HCT116 (cell line): Measurements from ENCODE around the gene SORT1. TPM values are rescaled to one million over a fixed set of nuclear protein-coding genes. Genes with fewer than 3 reads are reported as not detected.

ENCODE experiments used
- ATAC-seq: fragments of 200-7000 bp; cut with Tn5 transposase; 2 replicates; pipeline ENCODE4 v1.9.1; 2020; ENCODE audit warnings: mild to moderate bottlenecking, moderate library complexity
- BruUV-seq: library from RNA; stranded (reverse); fragments of 400-500 nt; replicated peaks from 2 replicates; lab custom pipeline; 2021; lab: Mats Ljungman, UMichigan
- CTCF ChIA-PET: fragments of 300-600 bp; sonication (Branson Sonifier 250); formaldehyde crosslinking; loops from one replicate; lab custom pipeline; 2021; ENCODE audit warnings: antibody characterized with exemption; lab: Charles Lee
- POLR2A ChIA-PET: fragments of 300-600, 350-600 bp; sonication (Branson Sonifier 250); formaldehyde crosslinking; loops from one replicate; lab custom pipeline; 2021; ENCODE audit warnings: antibody characterized with exemption; lab: Charles Lee
- RAD21 ChIA-PET, 2 experiments: fragments of 300-600 bp; sonication (Branson Sonifier 250); formaldehyde crosslinking; loops; one replicate each; lab custom pipeline; 2023; ENCODE audit warnings: low total read pairs in 2 of 2; ENCODE audit not compliant: uncharacterized antibody in 2 of 2, unreplicated experiment in 2 of 2, low non-redundant PET in 1 of 2; lab: Charles Lee
- DNase-seq: peaks from one replicate; pipeline ENCODE4 v3.0.0-alpha.2; 2010; ENCODE audit warnings: low read depth, low spot score
- H2AFZ ChIP-seq: fragments of 200-600 bp; shearing (Covaris generic), sonication (generic); 2 replicates; pipeline ENCODE4 v1.6.1; 2017; ENCODE audit warnings: low read depth, mixed run types, mixed read lengths, antibody characterized with exemption, low read length; ENCODE audit not compliant: poor library complexity, severe bottlenecking
- H3K27ac ChIP-seq: 2 replicates; pipeline ENCODE4 v1.5.1; 2012; ENCODE audit warnings: low read depth, low read length
- H3K27me3 ChIP-seq: fragments of 200-600 bp; sonication (generic); 2 replicates; pipeline ENCODE4 v1.6.1; 2016; ENCODE audit warnings: mixed run types, low read length, mixed read lengths; ENCODE audit not compliant: insufficient read depth
- H3K36me3 ChIP-seq, 2 experiments: fragments of 200-500 bp in 1 of 2; fragments of 200-600 bp in 1 of 2; sonication (Bioruptor generic) in 1 of 2; sonication (generic) in 1 of 2; 2 replicates each; pipeline versions ENCODE4 v1.5.1 to v1.6.1; 2014 to 2016; ENCODE audit warnings: low read length in 2 of 2, inconsistent platforms in 1 of 2, mixed read lengths in 1 of 2, mixed run types in 1 of 2; ENCODE audit not compliant: insufficient read depth in 2 of 2, control insufficient read depth in 1 of 2
- H3K4me1 ChIP-seq, 2 experiments: fragments of 200-600 bp in 1 of 2; sonication (generic) in 1 of 2; 2 replicates each; pipeline versions ENCODE4 v1.5.1 to v1.6.1; 2012 to 2017; ENCODE audit warnings: low read length in 2 of 2, inconsistent platforms in 1 of 2, mild to moderate bottlenecking in 1 of 2, mixed read lengths in 1 of 2, mixed run types in 1 of 2, moderate library complexity in 1 of 2; ENCODE audit not compliant: insufficient read depth in 2 of 2, control insufficient read depth in 1 of 2
- H3K4me2 ChIP-seq: fragments of 200-600 bp; sonication (generic); 2 replicates; pipeline ENCODE4 v1.6.1; 2017; ENCODE audit warnings: mixed run types, low read length, mixed read lengths
- H3K4me3 ChIP-seq, 2 experiments: fragments of 200-600 bp in 1 of 2; sonication (generic) in 1 of 2; replicated peaks in 1 of 2; 2 replicates each; pipeline ENCODE4 v1.5.1; 2011 to 2016; ENCODE audit warnings: low read length in 2 of 2, control low read depth in 1 of 2, low read depth in 1 of 2, mild to moderate bottlenecking in 1 of 2, mixed read lengths in 1 of 2, mixed run types in 1 of 2
- H3K79me2 ChIP-seq: fragments of 200-600 bp; sonication (generic); 2 replicates; pipeline ENCODE4 v1.6.1; 2017; ENCODE audit warnings: mild to moderate bottlenecking, mixed run types, low read length, moderate library complexity, mixed read lengths; ENCODE audit not compliant: insufficient read depth
- H3K9ac ChIP-seq: fragments of 200-600 bp; sonication (generic); 2 replicates; pipeline ENCODE4 v1.6.1; 2016; ENCODE audit warnings: low read length, mixed read lengths
- H3K9me2 ChIP-seq: fragments of 200-600 bp; sonication (generic), shearing (Covaris generic); 2 replicates; pipeline ENCODE4 v1.6.1; 2017; ENCODE audit warnings: mixed run types, mild to moderate bottlenecking, moderate library complexity; ENCODE audit not compliant: insufficient read depth
- H3K9me3 ChIP-seq, 2 experiments: fragments of 200-500 bp in 1 of 2; fragments of 200-600 bp in 1 of 2; sonication (Bioruptor generic) in 1 of 2; sonication (generic) in 1 of 2; 2 replicates each; pipeline ENCODE4 v1.6.1; 2014 to 2017; ENCODE audit warnings: low read length in 2 of 2, mixed read lengths in 2 of 2, inconsistent platforms in 1 of 2, low read depth in 1 of 2, mild to moderate bottlenecking in 1 of 2, mixed run types in 1 of 2, moderate library complexity in 1 of 2; ENCODE audit not compliant: control insufficient read depth in 1 of 2, insufficient read depth in 1 of 2
- H4K20me1 ChIP-seq: fragments of 200-600 bp; sonication (generic), shearing (Covaris generic); 2 replicates; pipeline ENCODE4 v1.6.1; 2017; ENCODE audit warnings: mixed run types, mild to moderate bottlenecking, moderate library complexity; ENCODE audit not compliant: insufficient read depth
- CEBPB ChIP-seq: IDR thresholded peaks from 2 replicates; pipeline ENCODE4 v1.6.1; 2012; ENCODE audit warnings: low read depth
- EGR1 ChIP-seq: IDR thresholded peaks from 2 replicates; pipeline ENCODE4 v1.6.1; 2012; ENCODE audit warnings: low read depth
- JUND ChIP-seq: IDR thresholded peaks from 2 replicates; pipeline ENCODE4 v1.6.1; 2012
- POLR2A ChIP-seq: IDR thresholded peaks from 2 replicates; pipeline ENCODE4 v1.7.0; 2011; ENCODE audit warnings: borderline replicate concordance; ENCODE audit not compliant: insufficient read depth, insufficient read length; ENCODE audit errors: extremely low read depth
- POLR2AphosphoS5 ChIP-seq: IDR thresholded peaks from 2 replicates; pipeline ENCODE4 v1.6.1; 2011; ENCODE audit warnings: mild to moderate bottlenecking, low read depth, low read length, moderate library complexity
- RAD21 ChIP-seq: IDR thresholded peaks from 2 replicates; pipeline ENCODE4 v1.6.1; 2012; ENCODE audit warnings: low read depth, mild to moderate bottlenecking
- SRF ChIP-seq: IDR thresholded peaks from 2 replicates; pipeline ENCODE4 v1.6.1; 2012; ENCODE audit warnings: low read depth
- TCF7L2 ChIP-seq: IDR thresholded peaks from 2 replicates; pipeline ENCODE4 v1.7.0; 2011; ENCODE audit warnings: borderline replicate concordance, inconsistent platforms; ENCODE audit not compliant: insufficient read depth, insufficient read length; ENCODE audit errors: extremely low read depth
- YY1 ChIP-seq: IDR thresholded peaks from 2 replicates; pipeline ENCODE4 v1.6.1; 2011; ENCODE audit warnings: low read length, low read depth, moderate library complexity, mild to moderate bottlenecking; ENCODE audit not compliant: insufficient replicate concordance; ENCODE audit errors: extremely low read depth
- ZFX ChIP-seq: fragments of 450-650 bp; IDR thresholded peaks from 2 replicates; pipeline ENCODE4 v1.6.1; 2017
- ZNF274 ChIP-seq: fragments of 200-500 bp; sonication (Bioruptor generic); IDR thresholded peaks from 2 replicates; pipeline ENCODE4 v1.6.1; 2014; ENCODE audit warnings: mild to moderate bottlenecking, low read depth, low read length, inconsistent platforms
- intact Hi-C: fragments of 100-400 bp; cut with micrococcal nuclease; formaldehyde crosslinking; loops from 2 replicates; pipeline ENCODE4 v1.10.0; 2022
- total RNA-seq: library from RNA; stranded (reverse); gene quantifications from one replicate; pipeline ENCODE4 v1.2.1, GENCODE V29; 2021; ENCODE audit not compliant: unreplicated experiment
- TF ChIP-seq, protein P1 (sequence below): IDR thresholded peaks from 2 replicates; pipeline ENCODE4 v1.6.1; 2012; ENCODE audit warnings: low read depth
- TF ChIP-seq, protein P2 (sequence below): IDR thresholded peaks from 2 replicates; pipeline ENCODE4 v1.6.1; 2012
- TF ChIP-seq, protein P3 (sequence below), 3 experiments: fragments of 200-600 bp in 1 of 3; sonication (generic) in 1 of 3; IDR thresholded peaks in 2 of 3; conservative IDR thresholded peaks in 1 of 3; 2 replicates each; pipeline ENCODE4 v1.5.1; 2012 to 2017; ENCODE audit warnings: low read depth in 2 of 3, low read length in 2 of 3, antibody characterized with exemption in 1 of 3, borderline replicate concordance in 1 of 3, control low read depth in 1 of 3, mild to moderate bottlenecking in 1 of 3, mixed read lengths in 1 of 3, mixed run types in 1 of 3, moderate library complexity in 1 of 3; ENCODE audit not compliant: insufficient read depth in 1 of 3

Gene SORT1
- total RNA-seq, 1 experiment from 2014 or later: 20.2 TPM

DNA sequence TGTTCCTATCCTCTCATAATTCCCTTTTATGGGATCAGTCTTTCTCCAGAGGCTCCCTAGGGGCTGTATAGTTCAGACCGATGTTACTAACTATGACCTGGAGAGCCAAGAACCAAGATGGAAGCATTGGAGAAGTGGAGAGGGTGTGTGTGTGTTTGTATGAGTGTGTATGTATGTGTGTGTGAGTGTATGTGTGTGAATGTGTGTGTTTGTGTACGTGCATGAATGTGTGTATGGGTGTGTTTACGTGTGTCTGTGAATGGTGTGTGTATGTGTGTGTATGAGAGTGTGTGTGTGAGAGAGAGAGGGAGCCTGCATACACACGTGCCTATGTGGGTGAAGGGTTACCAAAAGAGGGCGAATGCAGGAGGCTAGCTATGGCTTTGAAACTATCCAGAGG, 95.8 kb downstream of the SORT1 start:
- no peak for DNase-seq
- H3K9me3 ChIP-seq: no peaks in the 10 kb centered on the region
- intact Hi-C loops: no loop called here
- no peak overlapping the region for H2AFZ ChIP-seq
- ChIA-PET POLR2A (no interaction called here), CTCF (no interaction called here), RAD21 (no interaction called here)
- H4K20me1 ChIP-seq: no peaks in the 10 kb centered on the region
- no peak overlapping the region for H3K4me2 ChIP-seq
- H3K4me1 ChIP-seq: peaks cover 6 to 10% of the 10 kb centered on the region in 2 experiments; a peak in 3 of 4 replicates
- no peak for ATAC-seq
- H3K9me2 ChIP-seq: no peaks in the 10 kb centered on the region
- H3K4me3 ChIP-seq: no peak overlapping the region
- BruUV-seq: no TSS peak
- H3K27ac ChIP-seq: no peak overlapping the region
- no peaks in the 10 kb centered on the region for H3K27me3 ChIP-seq
- H3K9ac ChIP-seq: no peak overlapping the region
- no peaks in the 10 kb centered on the region for H3K36me3 ChIP-seq
- no peak for TF ChIP-seq POLR2A
- no peak for TF ChIP-seq SRF
- TF ChIP-seq POLR2AphosphoS5: no peak
- TF ChIP-seq YY1: no peak
- TF ChIP-seq, protein P1, sequence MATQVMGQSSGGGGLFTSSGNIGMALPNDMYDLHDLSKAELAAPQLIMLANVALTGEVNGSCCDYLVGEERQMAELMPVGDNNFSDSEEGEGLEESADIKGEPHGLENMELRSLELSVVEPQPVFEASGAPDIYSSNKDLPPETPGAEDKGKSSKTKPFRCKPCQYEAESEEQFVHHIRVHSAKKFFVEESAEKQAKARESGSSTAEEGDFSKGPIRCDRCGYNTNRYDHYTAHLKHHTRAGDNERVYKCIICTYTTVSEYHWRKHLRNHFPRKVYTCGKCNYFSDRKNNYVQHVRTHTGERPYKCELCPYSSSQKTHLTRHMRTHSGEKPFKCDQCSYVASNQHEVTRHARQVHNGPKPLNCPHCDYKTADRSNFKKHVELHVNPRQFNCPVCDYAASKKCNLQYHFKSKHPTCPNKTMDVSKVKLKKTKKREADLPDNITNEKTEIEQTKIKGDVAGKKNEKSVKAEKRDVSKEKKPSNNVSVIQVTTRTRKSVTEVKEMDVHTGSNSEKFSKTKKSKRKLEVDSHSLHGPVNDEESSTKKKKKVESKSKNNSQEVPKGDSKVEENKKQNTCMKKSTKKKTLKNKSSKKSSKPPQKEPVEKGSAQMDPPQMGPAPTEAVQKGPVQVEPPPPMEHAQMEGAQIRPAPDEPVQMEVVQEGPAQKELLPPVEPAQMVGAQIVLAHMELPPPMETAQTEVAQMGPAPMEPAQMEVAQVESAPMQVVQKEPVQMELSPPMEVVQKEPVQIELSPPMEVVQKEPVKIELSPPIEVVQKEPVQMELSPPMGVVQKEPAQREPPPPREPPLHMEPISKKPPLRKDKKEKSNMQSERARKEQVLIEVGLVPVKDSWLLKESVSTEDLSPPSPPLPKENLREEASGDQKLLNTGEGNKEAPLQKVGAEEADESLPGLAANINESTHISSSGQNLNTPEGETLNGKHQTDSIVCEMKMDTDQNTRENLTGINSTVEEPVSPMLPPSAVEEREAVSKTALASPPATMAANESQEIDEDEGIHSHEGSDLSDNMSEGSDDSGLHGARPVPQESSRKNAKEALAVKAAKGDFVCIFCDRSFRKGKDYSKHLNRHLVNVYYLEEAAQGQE: no peak
- H3K79me2 ChIP-seq: no peaks in the 10 kb centered on the region

DNA sequence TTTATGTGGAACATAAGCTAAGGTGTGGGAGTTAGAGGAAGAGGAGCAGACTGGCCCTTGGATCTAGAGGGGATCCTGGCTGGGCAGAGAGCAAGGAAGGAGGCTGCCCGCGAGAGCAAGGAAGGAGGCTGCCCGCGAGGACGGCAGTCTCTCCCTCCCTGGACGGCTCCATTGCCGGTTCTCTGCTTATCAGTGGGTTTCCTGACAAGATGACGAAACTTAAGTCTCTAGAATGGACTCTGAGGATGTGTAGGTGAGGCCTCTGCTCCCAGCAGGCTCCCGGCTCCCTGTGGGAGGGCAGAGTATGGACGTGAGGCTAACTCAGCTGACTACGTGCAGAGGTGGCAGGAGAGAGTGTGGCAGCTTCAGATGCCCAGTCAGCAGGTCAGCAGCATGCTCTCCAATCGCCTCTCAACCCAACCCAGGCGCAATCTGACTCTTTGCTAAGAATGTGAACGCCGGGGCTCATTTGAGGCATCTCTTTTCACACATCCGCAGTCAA, 97.0 kb downstream of the SORT1 start:
- H2AFZ ChIP-seq: no peak overlapping the region
- DNase-seq (no peak), ATAC-seq (no peak)
- CTCF ChIA-PET: no interaction called here
- H3K27me3 ChIP-seq: no peaks in the 10 kb centered on the region
- no peak overlapping the region for H3K4me3 ChIP-seq
- no peaks in the 10 kb centered on the region for H4K20me1 ChIP-seq
- intact Hi-C loops: no loop called here
- POLR2A ChIA-PET: no interaction called here
- RAD21 ChIA-PET: no interaction called here
- H3K27ac ChIP-seq: no peak overlapping the region
- H3K79me2 ChIP-seq: no peaks in the 10 kb centered on the region
- no peaks in the 10 kb centered on the region for H3K9me3 ChIP-seq
- no TSS peak for BruUV-seq
- H3K4me2 ChIP-seq: no peak overlapping the region
- H3K4me1 ChIP-seq: peaks cover 6 to 10% of the 10 kb centered on the region in 2 experiments; a peak in 3 of 4 replicates
- H3K36me3 ChIP-seq: no peaks in the 10 kb centered on the region
- H3K9me2 ChIP-seq: no peaks in the 10 kb centered on the region
- no peak overlapping the region for H3K9ac ChIP-seq
- TF ChIP-seq, protein P2, sequence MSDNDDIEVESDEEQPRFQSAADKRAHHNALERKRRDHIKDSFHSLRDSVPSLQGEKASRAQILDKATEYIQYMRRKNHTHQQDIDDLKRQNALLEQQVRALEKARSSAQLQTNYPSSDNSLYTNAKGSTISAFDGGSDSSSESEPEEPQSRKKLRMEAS: no peak
- no peak for TF ChIP-seq ZNF274
- TF ChIP-seq, protein P3, sequence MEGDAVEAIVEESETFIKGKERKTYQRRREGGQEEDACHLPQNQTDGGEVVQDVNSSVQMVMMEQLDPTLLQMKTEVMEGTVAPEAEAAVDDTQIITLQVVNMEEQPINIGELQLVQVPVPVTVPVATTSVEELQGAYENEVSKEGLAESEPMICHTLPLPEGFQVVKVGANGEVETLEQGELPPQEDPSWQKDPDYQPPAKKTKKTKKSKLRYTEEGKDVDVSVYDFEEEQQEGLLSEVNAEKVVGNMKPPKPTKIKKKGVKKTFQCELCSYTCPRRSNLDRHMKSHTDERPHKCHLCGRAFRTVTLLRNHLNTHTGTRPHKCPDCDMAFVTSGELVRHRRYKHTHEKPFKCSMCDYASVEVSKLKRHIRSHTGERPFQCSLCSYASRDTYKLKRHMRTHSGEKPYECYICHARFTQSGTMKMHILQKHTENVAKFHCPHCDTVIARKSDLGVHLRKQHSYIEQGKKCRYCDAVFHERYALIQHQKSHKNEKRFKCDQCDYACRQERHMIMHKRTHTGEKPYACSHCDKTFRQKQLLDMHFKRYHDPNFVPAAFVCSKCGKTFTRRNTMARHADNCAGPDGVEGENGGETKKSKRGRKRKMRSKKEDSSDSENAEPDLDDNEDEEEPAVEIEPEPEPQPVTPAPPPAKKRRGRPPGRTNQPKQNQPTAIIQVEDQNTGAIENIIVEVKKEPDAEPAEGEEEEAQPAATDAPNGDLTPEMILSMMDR (IDR thresholded peaks at IDR 0.05 in 2 of 3, conservative IDR thresholded peaks at IDR 0.05 in 1 of 3; ENCODE audit: borderline replicate concordance in 1 of 3, insufficient read depth in 1 of 3, low read depth in 2 of 3, low read length in 2 of 3): no peak
- TF ChIP-seq JUND: no peak
- TF ChIP-seq POLR2A: no peak
- no peak for TF ChIP-seq POLR2AphosphoS5
- TF ChIP-seq ZFX: no peak
- no peak for TF ChIP-seq CEBPB
- TF ChIP-seq RAD21: no peak
- no peak for TF ChIP-seq TCF7L2
- no peak for TF ChIP-seq EGR1
- TF ChIP-seq YY1: no peak
